ENCODE data around the gene SLCO1C1. TPM values are rescaled to one million over a fixed set of nuclear protein-coding genes. Genes with fewer than 3 reads are reported as not detected.

Gene SLCO1C1
- not detected for polyA plus RNA-seq (ENCODE audit: low read depth in 6 of 6)

- Mint-ChIP-seq H3K27me3 (no peaks in the 10 kb centered on the region), H3K36me3 (no peaks in the 10 kb centered on the region), H3K9me3 (peaks cover 0 to 7% (median 0%) of the 10 kb centered on the region in 7 donors), H3K4me3 (no peak within 1 kb of the TSS), H3K4me1 (no peaks in the 10 kb centered on the region), H3K27ac (no peak within 1 kb of the TSS)
- no peak for DNase-seq
- no peak for ATAC-seq (ENCODE audit: low read depth in 2 of 2)
Observed at GRCh38 chr12:20695232-20695631, at the start of gene SLCO1C1. SLCO1C1 (plus strand) TSS chr12:20695332; CDS start chr12:20699577, 4,245 bp downstream.

GRCh38 chr12:20646239-20646827 lies 48.8 kb upstream of the SLCO1C1 start:
- no peaks in the 10 kb centered on the region for H3K4me1 Mint-ChIP-seq
- no peak overlapping the region for H3K4me3 Mint-ChIP-seq
- DNase-seq = no peak
- no peaks in the 10 kb centered on the region for H3K27me3 Mint-ChIP-seq
- no peaks in the 10 kb centered on the region for H3K9me3 Mint-ChIP-seq
- H3K27ac Mint-ChIP-seq = no peak overlapping the region
- no peaks in the 10 kb centered on the region for H3K36me3 Mint-ChIP-seq
- ATAC-seq (ENCODE audit: low read depth in 2 of 2) = no peak

DNA sequence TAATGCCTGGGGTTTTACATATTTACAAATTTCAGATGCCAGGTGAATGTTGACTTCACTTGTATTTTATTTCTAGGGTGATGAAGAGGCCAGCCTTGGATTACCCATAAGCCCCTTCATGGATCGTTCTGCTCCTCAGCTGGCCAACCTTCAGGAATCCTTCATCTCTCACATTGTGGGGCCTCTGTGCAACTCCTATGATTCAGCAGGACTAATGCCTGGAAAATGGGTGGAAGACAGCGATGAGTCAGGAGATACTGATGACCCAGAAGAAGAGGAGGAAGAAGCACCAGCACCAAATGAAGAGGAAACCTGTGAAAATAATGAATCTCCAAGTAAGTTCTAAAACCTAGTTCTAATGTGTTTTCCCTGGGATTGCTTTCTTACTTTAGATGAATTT lies 41.3 kb upstream of the SLCO1C1 start:
- H3K4me1 Mint-ChIP-seq = no peaks in the 10 kb centered on the region
- ATAC-seq (ENCODE audit: low read depth in 2 of 2) (no peak), DNase-seq (no peak)
- H3K27me3 Mint-ChIP-seq = no peaks in the 10 kb centered on the region
- H3K4me3 Mint-ChIP-seq = no peak overlapping the region
- no peaks in the 10 kb centered on the region for H3K9me3 Mint-ChIP-seq
- no peaks in the 10 kb centered on the region for H3K36me3 Mint-ChIP-seq
- H3K27ac Mint-ChIP-seq = no peak overlapping the region

DNA sequence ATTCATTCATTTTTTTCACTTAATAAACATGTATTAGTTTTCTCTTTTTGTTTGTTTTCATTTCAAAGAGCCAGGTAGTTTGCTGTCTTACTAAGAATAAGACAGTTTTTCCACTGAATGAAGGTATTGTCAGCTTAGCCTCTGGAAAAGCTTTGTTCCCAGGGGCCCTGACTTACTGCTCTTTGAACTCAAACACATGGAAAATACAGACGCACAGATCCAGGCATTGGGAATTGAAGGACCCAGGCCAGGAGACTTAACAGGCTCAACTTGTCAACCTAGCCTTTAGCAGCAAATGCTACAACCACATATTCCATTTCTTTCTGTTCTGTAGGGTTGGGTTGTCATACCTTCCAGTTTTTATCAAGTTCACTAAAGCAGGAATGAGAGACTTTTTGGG lies 38.5 kb upstream of the SLCO1C1 start:
- H3K4me1 Mint-ChIP-seq = no peaks in the 10 kb centered on the region
- H3K27me3 Mint-ChIP-seq = no peaks in the 10 kb centered on the region
- peaks cover 3 to 18% (median 6%) of the 10 kb centered on the region in 7 donors for H3K9me3 Mint-ChIP-seq

DNA sequence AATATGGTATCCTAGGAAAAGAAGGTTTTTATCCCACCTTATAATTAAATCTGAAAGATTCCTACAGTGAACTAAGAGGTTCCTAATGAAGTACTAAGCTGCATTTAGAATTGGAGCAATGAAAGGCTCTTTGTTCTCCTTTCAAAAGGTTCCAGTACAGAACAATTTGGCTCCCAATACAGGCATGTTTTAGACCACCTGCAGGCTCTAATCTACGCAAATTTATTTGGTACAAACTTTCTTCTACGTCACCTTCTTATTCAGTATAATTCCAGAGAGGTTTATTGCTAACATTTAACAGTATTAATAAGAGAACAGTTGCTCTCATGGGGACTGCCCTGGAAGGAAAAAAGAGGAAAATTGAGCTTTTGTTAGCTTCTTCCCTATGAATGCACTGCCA lies 37.6 kb upstream of the SLCO1C1 start:
- H3K36me3 Mint-ChIP-seq = peaks cover 0 to 3% of the 10 kb centered on the region in 2 donors
- no peak overlapping the region for H3K4me3 Mint-ChIP-seq
- no peak for ATAC-seq (ENCODE audit: low read depth in 2 of 2)
- no peak overlapping the region for H3K27ac Mint-ChIP-seq
- H3K9me3 Mint-ChIP-seq = peaks cover 3 to 27% (median 9%) of the 10 kb centered on the region in 7 donors
- no peaks in the 10 kb centered on the region for H3K4me1 Mint-ChIP-seq
- no peak for DNase-seq
- H3K27me3 Mint-ChIP-seq = no peaks in the 10 kb centered on the region

More for the DNA sequence above, 38.5 kb upstream of the SLCO1C1 start:
- Mint-ChIP-seq H3K36me3 (no peaks in the 10 kb centered on the region), H3K27ac (no peak overlapping the region), H3K4me3 (no peak overlapping the region)
- DNase-seq (no peak), ATAC-seq (ENCODE audit: low read depth in 2 of 2) (no peak)

GRCh38 chr12:20681334-20681733 lies 13.8 kb upstream of the SLCO1C1 start:
- Mint-ChIP-seq H3K4me1 (no peaks in the 10 kb centered on the region), H3K9me3 (peaks cover 0 to 17% (median 7%) of the 10 kb centered on the region in 7 donors), H3K4me3 (no peak overlapping the region), H3K36me3 (no peaks in the 10 kb centered on the region), H3K27ac (no peak overlapping the region), H3K27me3 (no peaks in the 10 kb centered on the region)
- DNase-seq (no peak), ATAC-seq (ENCODE audit: low read depth in 2 of 2) (no peak)

- Mint-ChIP-seq H3K27me3 (no peaks in the 10 kb centered on the region), H3K36me3 (no peaks in the 10 kb centered on the region), H3K4me1 (no peaks in the 10 kb centered on the region), H3K4me3 (no peak overlapping the region), H3K9me3 (peaks cover 0 to 7% (median 0%) of the 10 kb centered on the region in 7 donors), H3K27ac (no peak overlapping the region)
- ATAC-seq (ENCODE audit: low read depth in 2 of 2) (no peak), DNase-seq (no peak)
Observed at GRCh38 chr12:20696181-20696905, 1.2 kb downstream of the SLCO1C1 start.

- DNase-seq (no peak), ATAC-seq (ENCODE audit: low read depth in 2 of 2) (no peak)
- Mint-ChIP-seq H3K4me1 (no peaks in the 10 kb centered on the region), H3K27me3 (no peaks in the 10 kb centered on the region), H3K36me3 (no peaks in the 10 kb centered on the region), H3K4me3 (no peak overlapping the region), H3K9me3 (no peaks in the 10 kb centered on the region), H3K27ac (no peak overlapping the region)
Observed at GRCh38 chr12:20701106-20701505, 6.0 kb downstream of the SLCO1C1 start.

DNA sequence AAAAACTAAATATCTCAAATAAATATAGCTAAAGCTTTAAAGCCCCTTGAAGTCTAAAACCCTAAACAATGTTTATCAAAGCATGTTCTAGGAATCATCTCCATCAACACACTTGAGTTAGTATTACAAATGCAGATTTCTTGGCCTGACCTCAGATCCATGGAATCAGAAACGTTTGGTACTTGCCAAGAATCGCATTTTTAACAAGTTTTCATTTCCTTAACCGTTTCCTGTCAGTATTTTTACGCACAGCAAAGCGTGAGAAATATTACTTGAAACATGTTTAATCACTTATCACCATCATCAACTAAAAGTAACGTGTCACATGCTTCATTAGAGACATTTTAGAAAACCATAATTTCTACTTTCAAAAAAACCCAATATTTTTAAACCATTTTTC lies 9.7 kb downstream of the SLCO1C1 start:
- H3K36me3 Mint-ChIP-seq = no peaks in the 10 kb centered on the region
- peaks cover 0 to 4% (median 0%) of the 10 kb centered on the region in 7 donors for H3K9me3 Mint-ChIP-seq
- H3K27ac Mint-ChIP-seq = no peak overlapping the region
- H3K4me1 Mint-ChIP-seq = no peaks in the 10 kb centered on the region
- H3K27me3 Mint-ChIP-seq = no peaks in the 10 kb centered on the region
- DNase-seq = no peak
- H3K4me3 Mint-ChIP-seq = no peak overlapping the region
- ATAC-seq (ENCODE audit: low read depth in 2 of 2) = no peak

DNA sequence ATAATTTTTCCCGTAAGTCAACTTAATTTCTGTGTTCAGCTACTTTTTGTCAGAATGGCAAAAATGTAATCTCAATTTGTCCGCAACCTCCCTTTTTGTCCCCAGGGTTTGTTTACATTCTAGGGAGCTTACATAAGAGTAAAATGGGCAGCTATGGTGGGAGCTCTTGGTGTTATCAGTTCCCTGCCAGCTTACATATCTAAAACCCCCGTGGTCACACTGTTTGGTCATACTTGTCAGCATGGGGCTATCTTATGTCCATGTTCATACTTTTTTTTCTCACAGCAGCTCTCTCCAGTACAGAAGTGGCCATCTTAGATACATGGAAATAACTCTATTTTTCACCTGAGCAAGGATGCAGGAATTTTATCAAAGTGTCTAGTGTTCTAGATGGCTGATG lies 16.7 kb downstream of the SLCO1C1 start:
- DNase-seq (no peak), ATAC-seq (ENCODE audit: low read depth in 2 of 2) (no peak)
- no peaks in the 10 kb centered on the region for H3K36me3 Mint-ChIP-seq
- H3K4me3 Mint-ChIP-seq = no peak overlapping the region
- H3K27me3 Mint-ChIP-seq = no peaks in the 10 kb centered on the region
- H3K9me3 Mint-ChIP-seq = peaks cover 0 to 9% (median 4%) of the 10 kb centered on the region in 7 donors
- H3K27ac Mint-ChIP-seq = no peak overlapping the region
- no peaks in the 10 kb centered on the region for H3K4me1 Mint-ChIP-seq

DNA sequence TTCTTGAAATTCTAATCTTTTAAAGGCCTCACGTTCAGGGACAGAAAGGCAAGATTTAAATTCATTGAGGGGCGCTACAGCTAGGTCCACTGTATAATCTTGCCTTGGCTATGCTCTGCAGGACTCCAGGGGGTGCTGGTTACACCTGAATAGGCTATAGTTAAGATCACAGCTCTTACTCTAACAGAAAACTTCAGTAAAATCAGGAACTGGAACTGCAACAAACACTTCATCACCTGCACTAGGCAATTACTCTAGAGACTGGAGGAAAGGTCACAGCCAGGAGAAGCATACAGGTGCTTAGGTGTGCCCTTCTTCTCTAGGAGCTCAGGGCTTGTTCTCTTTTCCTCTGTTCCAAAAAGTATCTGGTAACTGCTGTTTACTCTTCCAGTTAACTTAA lies 20.9 kb downstream of the SLCO1C1 start:
- Mint-ChIP-seq H3K27ac (no peak overlapping the region), H3K36me3 (no peaks in the 10 kb centered on the region), H3K27me3 (no peaks in the 10 kb centered on the region), H3K4me1 (no peaks in the 10 kb centered on the region), H3K4me3 (no peak overlapping the region), H3K9me3 (peaks cover 0 to 7% (median 2%) of the 10 kb centered on the region in 7 donors)
- DNase-seq (no peak), ATAC-seq (ENCODE audit: low read depth in 2 of 2) (no peak)

- peaks cover 0 to 7% (median 2%) of the 10 kb centered on the region in 7 donors for H3K9me3 Mint-ChIP-seq
- ATAC-seq (ENCODE audit: low read depth in 2 of 2) = no peak
Observed at GRCh38 chr12:20716985-20717384, 21.9 kb downstream of the SLCO1C1 start.

GRCh38 chr12:20718294-20718693 lies 23.2 kb downstream of the SLCO1C1 start:
- no peak for DNase-seq
- Mint-ChIP-seq H3K4me1 (no peaks in the 10 kb centered on the region), H3K9me3 (peaks cover 0 to 2% (median 0%) of the 10 kb centered on the region in 7 donors), H3K27ac (no peak overlapping the region), H3K27me3 (no peaks in the 10 kb centered on the region), H3K36me3 (no peaks in the 10 kb centered on the region), H3K4me3 (no peak overlapping the region)
- no peak for ATAC-seq (ENCODE audit: low read depth in 2 of 2)

More at GRCh38 chr12:20716985-20717384, 21.9 kb downstream of the SLCO1C1 start:
- Mint-ChIP-seq H3K4me1 (no peaks in the 10 kb centered on the region), H3K36me3 (no peaks in the 10 kb centered on the region), H3K4me3 (no peak overlapping the region), H3K27ac (no peak overlapping the region), H3K27me3 (no peaks in the 10 kb centered on the region)
- no peak for DNase-seq

- no peaks in the 10 kb centered on the region for H3K36me3 Mint-ChIP-seq
- H3K4me3 Mint-ChIP-seq = no peak overlapping the region
- DNase-seq (no peak), ATAC-seq (ENCODE audit: low read depth in 2 of 2) (no peak)
- peak overlapping the region in 1 of 6 donors; percentile 15 for H3K27ac Mint-ChIP-seq
- no peaks in the 10 kb centered on the region for H3K9me3 Mint-ChIP-seq
- H3K4me1 Mint-ChIP-seq = no peaks in the 10 kb centered on the region
- H3K27me3 Mint-ChIP-seq = no peaks in the 10 kb centered on the region
Observed at GRCh38 chr12:20722142-20722541, 27.0 kb downstream of the SLCO1C1 start.
